ENCODE results near the gene CEMIP2. TPM values are rescaled to one million over a fixed set of nuclear protein-coding genes. Genes with fewer than 3 reads are reported as not detected.

CEMIP2 gene
- total and polyA plus RNA-seq, 2 of the 13 experiments (the other 11 are each of a cell fraction or from before 2014, with no cell fraction given), result 94.3 to 128 TPM

- no peak for TF ChIP-seq TFAP4 (IDR thresholded peaks at IDR 0.05; ENCODE audit: borderline replicate concordance, low read depth)
- no peak for TF ChIP-seq ESRRA (CRISPR knock-in tag; IDR thresholded peaks at IDR 0.05; ENCODE audit: low read depth)
- TF ChIP-seq CEBPB (IDR thresholded peaks at IDR 0.05; ENCODE audit: borderline replicate concordance, low read depth, low read length), result peak; percentile 39; the same call in 1 of the 2 replicates
- no peak for TF ChIP-seq HHEX (CRISPR knock-in tag; IDR thresholded peaks at IDR 0.05)
- no peak for TF ChIP-seq SMAD1 (CRISPR knock-in tag; IDR thresholded peaks at IDR 0.05; ENCODE audit: borderline replicate concordance, low read depth)
- TF ChIP-seq ZSCAN9 (CRISPR knock-in tag; IDR thresholded peaks at IDR 0.05; ENCODE audit: borderline replicate concordance), result 0 out of 2 replicates have a peak, but pooled peaks have one; percentile 40
- TF ChIP-seq ZNF3 (CRISPR knock-in tag; IDR thresholded peaks at IDR 0.05), result no peak
- no peak for TF ChIP-seq ZNF841 (CRISPR knock-in tag; IDR thresholded peaks at IDR 0.05; ENCODE audit: borderline replicate concordance)
- peak; percentile 28; the same call in 1 of the 2 replicates for TF ChIP-seq SOX5 (CRISPR knock-in tag; IDR thresholded peaks at IDR 0.05; ENCODE audit: borderline replicate concordance)
- 0 out of 2 replicates have a peak, but pooled peaks have one; percentile 11 for TF ChIP-seq CREB1 (IDR thresholded peaks at IDR 0.05)
- TF ChIP-seq CREB1 (CRISPR knock-in tag; IDR thresholded peaks at IDR 0.05), result peak; percentile 29; the same call in 1 of the 2 replicates
- TF ChIP-seq NFYC (CRISPR knock-in tag; IDR thresholded peaks at IDR 0.05), result no peak
- TF ChIP-seq RBFOX2 (IDR thresholded peaks at IDR 0.05; ENCODE audit: low read depth, low read length), result no peak; the same call in 1 of the 2 replicates
- no peak for TF ChIP-seq ARNTL (CRISPR knock-in tag; IDR thresholded peaks at IDR 0.05)
- peak; percentile 43; the same call in 1 of the 2 replicates for TF ChIP-seq ARID5B (CRISPR knock-in tag; IDR thresholded peaks at IDR 0.05)
- TF ChIP-seq U2AF2 (IDR thresholded peaks at IDR 0.05; ENCODE audit: low read depth, low read length), result no peak
- TF ChIP-seq TFE3 (CRISPR knock-in tag; IDR thresholded peaks at IDR 0.05), result 0 out of 2 replicates have a peak, but pooled peaks have one; percentile 24
- no peak for TF ChIP-seq MNT (IDR thresholded peaks at IDR 0.05)
- no peak for TF ChIP-seq NRL (CRISPR knock-in tag; IDR thresholded peaks at IDR 0.05; ENCODE audit: borderline replicate concordance)
- TF ChIP-seq GATAD2A (CRISPR knock-in tag; IDR thresholded peaks at IDR 0.05), result peak; percentile 27; the same call in 1 of the 2 replicates
- no peak for TF ChIP-seq HNF4A (CRISPR knock-in tag; IDR thresholded peaks at IDR 0.05)
- TF ChIP-seq ZNF597 (CRISPR knock-in tag; IDR thresholded peaks at IDR 0.05), result no peak
- no peak for TF ChIP-seq TBP (CRISPR knock-in tag; IDR thresholded peaks at IDR 0.05)
- TF ChIP-seq ZNF232 (CRISPR knock-in tag; IDR thresholded peaks at IDR 0.05; ENCODE audit: borderline replicate concordance), result no peak
- TF ChIP-seq ISX (CRISPR knock-in tag; conservative IDR thresholded peaks at IDR 0.05), result no peak
Measured at GRCh38 chr9:71761938-71762353, 6.4 kb downstream of the CEMIP2 start (continued).
